Measurements from ENCODE around the gene CCDC50.

The CCDC50 gene

DNA sequence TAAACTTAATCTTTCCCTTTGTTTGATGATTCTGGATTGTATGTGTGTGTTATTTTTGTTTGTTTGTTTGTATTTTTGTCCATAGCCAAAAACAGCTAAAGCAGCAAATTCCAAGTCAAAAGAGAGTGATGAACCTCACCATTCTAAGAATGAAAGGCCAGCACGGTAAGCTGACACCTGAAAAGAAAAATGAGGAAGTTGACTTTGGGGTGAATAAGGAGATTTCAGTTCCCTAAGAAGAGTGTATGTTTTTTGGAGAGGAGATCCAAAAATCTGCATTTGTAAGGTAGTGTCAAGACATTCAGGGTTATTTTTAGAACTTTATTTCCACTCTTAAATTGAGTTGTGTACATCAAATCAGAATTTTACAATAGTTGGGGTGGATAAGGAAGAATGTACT, 53.5 kb downstream of the CCDC50 start:
- no peak for DNase-seq

DNA sequence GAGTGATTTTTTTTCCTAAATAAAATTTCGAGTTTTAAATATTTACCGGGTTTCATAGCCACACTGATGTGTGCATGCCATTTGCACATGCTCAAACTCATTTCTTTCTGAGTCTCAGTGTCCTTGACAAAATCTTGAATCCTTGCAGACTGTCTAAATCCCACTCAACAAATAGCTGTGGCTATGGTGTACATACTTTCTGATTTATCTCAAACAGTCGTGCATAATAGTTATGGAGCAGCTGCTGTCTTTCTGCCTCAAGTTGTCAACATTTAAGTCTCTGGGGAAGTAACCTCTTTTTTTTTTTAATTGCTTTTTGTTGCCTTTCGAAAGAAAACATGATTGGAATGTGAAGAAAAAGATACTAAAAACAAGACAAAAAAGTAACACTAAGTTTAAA, 53.9 kb downstream of the CCDC50 start:
- DNase-seq, result no peak

DNA sequence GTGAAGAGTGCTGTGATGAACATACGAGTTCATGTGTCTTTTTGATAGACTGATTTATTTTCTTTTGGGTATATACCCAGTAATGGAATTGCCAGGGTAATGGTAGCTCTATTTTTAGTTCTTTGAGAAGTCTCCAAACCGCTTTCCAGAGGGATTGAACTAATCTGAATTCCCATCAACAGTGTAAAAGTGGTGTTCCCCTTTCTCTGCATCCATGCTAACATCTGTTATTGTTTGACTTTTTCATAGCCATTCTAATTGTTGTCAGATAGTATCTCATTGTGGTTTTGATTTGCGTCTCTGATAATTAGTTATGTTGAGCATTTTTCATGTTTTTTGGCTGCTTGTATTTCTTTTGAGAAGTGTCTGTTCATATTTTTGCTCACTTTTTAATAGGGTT, 55.9 kb downstream of the CCDC50 start:
- DNase-seq, result no peak

DNA sequence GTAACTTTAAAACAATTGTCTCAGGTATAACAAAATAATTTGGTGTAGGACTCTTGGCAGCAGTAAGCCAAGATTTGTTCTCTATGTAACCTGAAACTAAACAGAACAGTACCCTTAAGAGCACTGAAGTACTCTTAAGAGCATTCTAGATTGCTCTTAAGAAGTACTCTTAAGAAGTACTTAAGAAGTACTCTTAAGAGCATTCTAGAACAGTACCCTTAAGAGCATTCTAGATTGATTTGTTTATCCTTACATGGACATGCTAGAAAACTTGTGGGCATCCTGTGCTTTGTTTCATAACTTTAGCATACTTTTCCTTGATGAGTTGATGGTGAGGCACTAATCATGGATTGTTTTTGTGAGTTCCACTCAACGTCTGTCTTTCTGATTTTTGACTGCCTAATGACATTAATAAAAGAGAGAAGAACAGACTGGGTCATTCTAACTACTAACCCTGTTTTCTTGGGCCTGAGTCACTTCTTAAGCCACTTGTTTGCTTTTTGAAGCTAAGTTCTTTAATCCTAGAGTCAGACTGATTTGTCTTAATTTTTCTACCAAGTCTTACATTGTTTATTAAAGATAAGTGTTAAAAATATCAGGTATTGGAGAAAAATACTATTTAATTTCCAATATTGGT, 58.4 kb downstream of the CCDC50 start:
- DNase-seq, result no peak

DNA sequence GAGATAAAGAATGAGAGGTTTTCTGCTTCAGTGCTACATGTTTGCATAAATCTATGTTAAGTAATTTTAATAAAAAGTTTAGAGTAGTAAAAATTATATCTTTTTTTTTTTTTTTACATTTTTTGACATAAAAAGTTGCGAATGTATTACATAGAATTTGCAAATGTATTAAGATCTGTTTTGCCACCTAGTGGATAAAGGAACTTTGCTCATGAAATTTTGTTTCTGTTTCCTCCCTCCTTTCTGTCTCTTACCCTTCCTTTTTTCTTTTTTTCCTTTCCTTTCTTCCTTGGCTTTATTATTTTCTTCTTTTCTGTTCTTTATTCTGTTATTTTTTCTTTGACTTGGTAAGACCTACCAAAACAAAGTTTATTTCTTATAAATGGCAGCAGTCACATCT, 59.6 kb downstream of the CCDC50 start:
- DNase-seq, result no peak

DNA sequence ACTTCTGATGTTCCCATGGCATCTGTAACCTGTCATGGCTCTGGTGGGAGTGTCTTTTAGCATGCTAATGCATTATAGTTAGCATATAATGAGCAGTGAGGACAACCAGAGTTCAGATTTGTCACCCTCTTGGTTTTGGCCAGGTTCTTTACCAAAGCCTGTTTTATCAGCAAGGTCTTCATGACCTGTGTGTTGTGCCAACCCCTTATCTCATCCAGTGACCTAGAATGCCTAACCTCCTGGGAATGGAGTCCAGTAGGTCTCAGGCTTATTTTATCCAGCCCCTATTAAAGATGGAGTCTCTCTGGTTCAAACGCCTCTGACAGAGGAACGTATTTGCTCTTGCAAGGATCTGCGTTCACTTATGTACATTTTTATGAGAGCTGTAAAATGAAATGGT, 61.4 kb downstream of the CCDC50 start:
- no peak for DNase-seq

DNA sequence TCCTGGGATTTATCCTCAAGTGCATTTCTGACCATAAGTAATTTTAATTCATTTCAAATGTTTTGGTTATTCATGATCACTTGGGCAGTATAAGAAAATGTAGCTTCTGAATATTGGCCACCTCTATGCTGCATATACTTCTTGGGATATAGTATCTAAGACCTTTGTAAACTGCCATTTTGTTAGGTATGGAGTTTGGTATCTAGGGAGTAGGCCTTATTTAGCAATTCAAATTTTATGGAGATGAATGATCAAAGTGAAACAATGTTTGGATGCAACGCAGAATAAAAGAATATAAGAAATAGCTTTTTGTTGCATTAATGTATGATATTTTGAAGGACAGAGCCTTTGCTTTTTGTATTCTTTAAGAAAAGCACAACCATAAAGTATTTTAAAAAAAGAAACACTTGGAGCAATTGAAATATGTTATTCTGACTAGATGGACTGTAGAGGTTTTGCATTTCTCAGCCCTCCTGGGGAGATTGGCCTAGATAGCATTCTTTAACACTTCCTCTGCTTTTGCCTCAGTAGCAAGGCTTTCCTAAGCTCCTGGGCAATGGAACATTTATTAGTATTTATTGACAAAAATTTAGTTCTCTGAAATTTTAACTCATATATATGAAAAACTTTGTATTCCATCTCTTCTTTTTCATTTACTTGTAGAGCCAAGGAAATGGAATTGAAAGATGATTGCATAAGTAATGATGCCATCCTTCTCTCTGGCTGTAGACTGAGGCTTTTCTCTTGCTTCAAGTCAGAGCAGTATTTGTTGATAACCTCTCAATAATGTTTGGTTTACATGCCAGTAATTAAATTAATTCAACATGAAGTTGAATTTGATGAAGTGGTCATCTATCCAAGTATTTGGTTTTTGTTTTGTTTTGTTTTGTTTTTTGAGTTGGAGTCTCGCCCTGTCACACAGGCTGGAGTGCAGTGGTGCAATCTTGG, 62.9 kb downstream of the CCDC50 start:
- DNase-seq, result no peak

DNA sequence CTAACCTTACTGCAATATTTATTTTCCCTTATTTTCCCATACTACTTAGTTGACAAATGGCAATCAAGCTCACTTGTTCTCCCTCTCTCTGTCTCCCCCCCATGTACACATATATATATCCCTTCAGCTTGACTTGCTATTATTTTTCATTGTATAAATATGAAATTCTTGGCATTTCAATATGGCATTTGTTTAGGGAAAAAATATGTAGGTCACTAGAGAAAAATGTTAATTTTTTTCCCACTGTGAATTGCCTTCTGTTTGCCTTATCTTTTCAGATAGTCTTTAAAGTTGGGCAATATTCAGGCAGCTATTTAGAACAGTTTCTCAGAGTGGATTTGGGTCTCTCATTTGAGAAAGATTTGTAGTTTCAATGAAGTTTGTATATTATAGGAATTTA, 64.0 kb downstream of the CCDC50 start:
- DNase-seq, result no peak

DNA sequence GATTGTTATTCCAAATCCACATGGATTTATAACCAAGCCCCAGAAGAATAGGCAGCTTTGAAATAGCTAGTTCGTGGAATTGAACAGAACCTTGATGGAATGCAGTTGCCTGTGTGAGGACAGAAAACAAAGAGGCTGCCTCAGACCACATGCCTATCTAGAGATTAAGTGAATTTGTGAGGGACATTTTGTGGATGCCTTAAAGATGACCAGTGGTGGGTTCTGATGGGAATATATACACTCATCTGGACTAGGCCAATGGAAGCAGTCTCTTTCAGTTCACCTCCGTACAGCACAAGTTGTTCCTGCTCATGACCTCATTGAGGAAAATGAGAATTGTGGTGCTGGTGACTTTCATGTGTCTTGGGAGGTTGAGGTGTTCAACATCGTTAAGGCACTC, 68.6 kb downstream of the CCDC50 start:
- DNase-seq, result no peak

DNA sequence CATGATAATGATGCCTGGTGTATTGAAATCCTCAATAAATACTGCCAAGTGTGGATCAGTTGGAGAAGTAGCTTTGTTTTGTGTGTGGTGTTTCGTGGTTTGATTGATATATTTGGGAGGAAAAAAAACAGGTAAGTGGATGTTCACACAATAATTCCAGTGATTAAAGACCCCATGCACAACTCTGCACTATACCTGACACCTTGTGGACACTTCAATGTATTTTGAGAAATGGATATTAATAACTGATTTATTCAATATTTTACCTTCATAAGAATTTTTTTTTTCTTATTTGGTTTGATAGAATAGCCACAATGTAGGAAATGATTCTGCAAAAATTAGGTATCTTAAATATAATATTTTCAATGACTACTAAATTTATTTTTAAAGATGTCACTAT, 69.4 kb downstream of the CCDC50 start:
- no peak for DNase-seq

DNA sequence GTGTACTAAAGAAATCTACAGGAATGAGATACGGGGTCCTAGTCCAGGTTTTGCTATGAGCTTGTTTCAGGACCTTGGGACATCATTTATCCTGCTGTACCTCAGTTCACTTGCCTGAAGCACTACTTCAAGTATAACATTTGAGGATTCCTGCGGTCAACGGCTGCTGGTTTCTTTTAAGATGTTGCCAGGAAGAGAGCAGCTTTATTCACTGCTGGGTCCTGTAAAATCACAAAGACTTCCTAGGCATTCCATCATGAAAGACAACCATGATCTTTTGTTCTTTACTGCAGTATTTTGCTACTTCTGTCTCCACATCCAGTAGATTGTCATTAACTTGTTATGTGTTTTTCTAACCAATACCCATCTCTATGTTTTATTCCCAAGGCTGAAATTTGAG, 70.7 kb downstream of the CCDC50 start:
- no peak for DNase-seq

DNA sequence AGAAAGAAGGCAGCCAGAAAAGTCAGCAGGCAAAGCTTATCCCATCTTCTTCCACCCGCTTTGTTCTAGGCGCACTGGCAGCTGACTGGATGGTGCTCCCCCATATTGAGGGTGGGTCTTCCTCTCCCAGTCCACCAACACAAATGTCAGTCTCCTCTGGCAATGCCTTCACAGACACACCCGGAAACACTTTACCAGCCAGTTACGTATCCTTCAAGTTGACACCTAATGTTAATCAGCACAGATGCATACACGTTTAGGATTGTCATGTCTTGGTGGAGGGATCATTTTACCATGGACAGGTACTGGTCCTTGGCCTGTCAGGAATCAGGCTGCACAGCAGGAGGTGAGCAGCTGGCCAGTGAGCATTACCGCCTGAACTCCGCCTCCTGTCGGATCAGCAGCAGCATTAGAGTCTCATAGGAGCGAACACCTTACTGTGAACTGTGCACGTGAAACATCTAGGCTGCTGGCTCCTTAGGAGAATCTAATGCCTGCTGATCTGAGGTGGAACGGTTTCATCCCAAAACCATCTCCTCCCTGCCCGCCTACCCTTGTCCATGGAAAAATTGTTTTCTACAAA, 72.7 kb downstream of the CCDC50 start:
- no peak for DNase-seq

DNA sequence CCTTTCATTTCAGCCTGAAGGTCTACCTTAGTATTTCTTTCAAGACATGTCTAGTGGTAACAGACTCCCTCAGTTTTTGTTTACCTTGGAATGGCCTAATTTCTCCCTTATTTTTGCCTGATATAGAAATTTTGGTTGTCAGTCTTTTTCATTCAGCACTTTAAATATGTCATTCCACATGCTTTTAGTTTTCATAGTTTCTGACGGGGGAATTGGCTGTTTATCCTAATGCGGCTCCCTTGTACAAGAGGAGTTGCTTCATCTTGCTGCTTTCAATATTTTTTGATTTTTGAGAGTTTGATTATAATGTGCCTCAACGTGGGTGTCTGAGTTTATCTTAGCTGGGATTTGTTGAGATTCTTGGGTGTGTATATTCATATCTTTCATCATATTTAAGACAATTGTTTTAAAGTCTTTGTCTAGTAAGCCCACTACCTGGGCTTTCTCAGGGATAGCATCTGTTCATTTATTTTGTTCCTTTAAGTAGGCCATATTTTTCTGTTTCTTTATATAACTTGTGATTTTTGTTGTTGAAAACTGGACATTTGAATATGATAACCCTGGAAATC, 80.7 kb downstream of the CCDC50 start:
- DNase-seq, result no peak

DNA sequence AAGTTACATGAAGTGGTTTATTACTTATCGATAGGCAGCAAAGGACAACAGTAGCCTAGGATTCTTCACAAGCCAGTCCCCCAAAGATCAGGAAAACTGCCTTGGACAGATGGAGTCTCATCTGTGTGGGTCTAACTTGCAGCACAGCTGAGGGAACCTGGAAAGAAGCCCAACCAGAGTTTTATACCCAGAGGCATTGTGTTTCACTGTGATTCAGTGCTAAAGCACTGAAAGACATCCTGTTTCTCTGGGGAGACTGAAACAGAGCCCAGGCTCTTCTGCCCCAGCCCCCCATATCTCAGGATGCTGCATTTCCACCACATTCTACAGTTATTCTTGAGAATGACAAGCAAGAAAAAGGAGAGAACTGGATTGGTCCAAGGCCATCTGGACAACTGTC, 83.6 kb downstream of the CCDC50 start:
- DNase-seq, result no peak

DNA sequence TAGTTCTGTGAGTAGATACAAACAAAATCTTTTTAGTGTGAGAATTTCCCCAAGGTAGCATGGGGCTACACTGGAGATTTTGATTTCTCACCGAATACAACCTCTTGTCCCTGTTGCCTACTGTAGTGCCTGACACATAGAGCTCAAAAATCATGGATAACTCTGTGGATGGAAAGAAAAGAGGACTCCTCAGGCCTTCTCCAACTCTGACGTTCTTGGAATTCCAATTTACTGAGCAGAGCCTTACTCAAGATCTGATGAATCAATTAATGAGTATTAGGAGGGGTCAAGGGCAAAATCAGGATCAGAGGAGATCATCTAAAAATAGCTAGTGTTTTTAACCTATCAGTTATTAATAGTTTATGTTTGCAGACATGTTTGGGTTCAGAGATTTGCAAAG, 85.1 kb downstream of the CCDC50 start:
- no peak for DNase-seq

DNA sequence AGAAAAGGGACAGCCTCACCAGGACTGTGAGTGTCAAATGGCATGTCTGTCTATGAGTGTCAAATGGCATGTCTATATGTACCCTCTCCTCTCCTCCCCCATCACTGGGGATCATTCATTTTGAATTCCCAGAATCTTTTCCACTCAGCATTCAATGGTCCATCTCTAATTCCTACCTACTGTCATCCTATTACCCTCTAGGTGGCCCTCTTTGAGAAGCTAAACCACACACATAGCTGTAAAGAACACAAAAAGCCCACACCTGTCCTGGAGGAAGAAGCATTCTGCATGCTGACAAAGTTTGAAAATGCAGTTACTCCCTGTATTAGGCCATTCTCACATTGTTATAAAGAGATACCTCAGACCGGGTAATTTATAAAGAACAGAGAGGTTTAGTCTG, 85.5 kb downstream of the CCDC50 start:
- DNase-seq, result no peak

DNA sequence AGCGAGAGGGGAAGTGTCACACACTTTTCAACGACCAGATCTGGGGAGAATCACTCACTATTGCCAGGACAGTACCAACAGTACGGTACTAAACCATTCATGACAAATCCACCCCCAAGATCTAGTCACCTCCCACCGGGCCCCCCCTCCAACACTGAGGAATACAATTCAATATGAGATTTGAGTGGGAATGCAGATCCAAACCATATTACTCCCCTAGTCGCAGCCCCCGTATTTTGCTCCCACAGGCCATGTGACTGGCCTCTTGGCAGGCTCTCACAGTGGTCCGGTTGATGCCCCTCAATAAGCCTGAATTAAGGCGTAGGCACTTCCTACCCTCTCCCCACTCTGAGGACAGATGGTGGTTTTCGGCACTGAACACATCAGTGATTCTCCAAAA, 86.4 kb downstream of the CCDC50 start:
- DNase-seq, result no peak

DNA sequence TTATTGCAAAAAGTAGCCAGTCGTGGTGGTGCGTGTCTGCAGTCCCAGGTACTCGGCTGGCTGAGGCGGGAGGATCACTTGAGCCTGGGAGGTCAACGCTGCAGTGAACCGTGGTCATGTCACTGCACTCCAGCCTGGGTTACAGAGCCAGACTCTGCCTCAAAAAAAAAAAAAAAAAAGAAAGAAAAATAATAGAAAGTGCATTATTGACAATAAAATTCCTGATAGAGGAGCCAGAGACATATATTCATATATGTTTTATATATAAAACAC, 88.2 kb downstream of the CCDC50 start:
- no peak for DNase-seq

DNA sequence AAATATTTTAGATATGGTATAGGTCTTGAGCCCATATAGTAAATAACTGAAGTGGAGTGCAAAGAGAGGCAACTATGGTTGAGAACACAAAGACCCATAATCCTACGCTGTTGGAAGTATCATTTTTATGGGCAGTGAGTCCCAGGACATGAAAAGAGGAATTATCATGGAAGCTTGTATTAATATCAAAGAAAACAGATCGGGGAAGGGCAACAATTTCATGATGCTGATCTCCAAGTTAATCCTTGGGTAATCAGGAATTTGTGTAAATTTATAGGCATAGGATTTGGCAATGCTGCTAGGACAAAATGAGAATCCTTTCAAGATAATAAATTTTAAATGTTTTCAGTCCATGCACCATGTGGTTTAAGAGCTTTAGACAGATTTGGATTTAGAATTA, 91.6 kb downstream of the CCDC50 start:
- DNase-seq, result no peak

DNA sequence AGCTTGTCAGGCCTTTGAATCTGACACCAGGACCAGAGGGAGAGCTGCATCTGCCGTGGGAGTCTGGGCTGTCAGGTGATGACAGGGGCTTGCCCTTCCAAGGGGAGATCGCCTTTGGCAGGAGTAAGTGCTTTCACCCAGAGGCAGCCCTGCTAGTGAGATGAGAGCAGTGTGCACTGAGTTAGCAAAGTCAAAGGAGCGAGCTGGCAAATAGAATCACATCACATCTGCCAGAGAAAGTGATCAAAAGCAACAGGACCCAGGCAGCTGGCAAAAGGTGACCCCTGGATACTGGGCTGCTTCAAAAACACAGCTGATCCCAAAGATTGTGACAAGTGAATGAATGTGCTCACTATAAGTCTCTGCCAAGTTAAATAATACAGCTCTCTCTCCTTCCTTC, 95.7 kb downstream of the CCDC50 start:
- no peak for DNase-seq

DNA sequence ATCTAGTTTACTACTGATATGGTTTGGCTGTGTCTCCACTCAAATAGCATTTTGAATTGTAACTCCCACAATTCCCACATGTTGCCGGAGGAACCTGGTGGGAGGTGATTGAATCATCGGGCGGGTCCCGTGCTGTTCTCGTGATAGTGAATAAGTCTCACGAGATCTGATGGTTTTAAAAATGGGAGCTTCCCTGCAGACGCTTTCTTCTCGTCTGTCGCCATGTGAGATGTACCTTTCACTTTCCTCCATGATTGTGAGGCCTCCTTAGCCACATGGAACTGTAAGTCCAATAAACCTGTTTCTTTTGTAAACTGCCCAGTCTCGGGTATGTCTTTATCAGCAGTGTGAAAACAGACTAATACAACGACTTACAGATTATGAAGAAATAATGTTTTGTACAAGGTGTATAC, 96.1 kb downstream of the CCDC50 start:
- DNase-seq, result no peak

DNA sequence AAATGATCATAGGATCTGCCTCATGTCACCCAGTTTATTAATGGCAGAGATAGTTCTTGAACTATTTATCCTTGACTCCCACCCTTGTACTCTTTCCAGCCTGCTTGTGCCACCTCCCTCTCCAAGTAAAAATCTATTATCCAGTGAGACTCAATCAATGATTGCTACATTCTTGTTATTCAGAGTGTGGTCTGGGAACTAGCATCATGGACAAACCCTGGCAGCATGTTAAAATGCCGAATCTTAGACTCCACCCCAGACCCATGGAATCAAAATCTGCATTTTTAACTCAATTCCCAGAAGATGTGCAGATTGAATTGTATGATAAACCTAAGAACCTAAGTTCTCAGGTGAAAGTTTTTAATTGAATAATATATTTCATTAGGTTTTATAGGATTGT, 97.1 kb downstream of the CCDC50 start:
- no peak for DNase-seq

DNA sequence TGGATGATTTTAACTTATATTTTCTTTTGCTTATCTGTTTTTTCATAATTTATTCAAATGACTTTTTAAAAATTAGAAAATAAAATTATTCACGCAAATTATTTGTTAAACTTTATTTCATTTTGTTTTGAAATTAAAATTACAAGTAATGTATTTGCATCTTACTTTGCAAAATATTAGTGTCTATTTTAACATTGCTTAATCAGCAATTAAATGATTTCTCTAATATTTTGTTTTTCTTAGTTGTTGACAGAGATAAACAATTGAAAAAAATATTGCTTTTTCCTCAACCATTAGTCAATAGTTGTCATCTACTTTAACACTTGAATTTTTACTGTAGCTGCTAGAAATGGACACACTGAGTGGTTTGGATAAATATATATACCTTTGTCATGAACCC, 99.0 kb downstream of the CCDC50 start:
- DNase-seq, result no peak

DNA sequence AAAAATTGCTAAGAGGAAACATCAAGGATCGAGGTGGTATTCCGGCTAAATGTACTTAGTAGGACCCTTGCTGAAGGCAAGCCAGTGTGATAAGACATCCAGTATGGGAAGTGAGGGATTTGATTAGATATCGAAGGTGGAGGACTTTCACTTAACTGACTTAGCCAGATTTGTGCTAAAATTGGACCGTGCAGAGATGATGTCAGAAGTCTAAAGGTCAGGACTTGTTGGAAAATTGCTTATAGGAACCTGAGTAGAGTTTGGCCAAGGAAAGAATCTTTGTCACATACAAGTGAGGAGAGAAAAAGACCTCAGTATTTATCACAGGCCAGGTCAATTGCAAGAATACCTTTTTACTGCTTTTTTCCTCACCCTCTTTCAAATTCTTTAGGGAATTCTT, 100.9 kb downstream of the CCDC50 start:
- no peak for DNase-seq

Data from CD4-positive, alpha-beta T cell treated with Interleukin-4 for 1 hour (primary cell).